Measurements from ENCODE around the gene GPR84.

- TF ChIP-seq CTCF (IDR thresholded peaks at IDR 0.05; ENCODE audit: low read depth, low read length, poor library complexity, severe bottlenecking), result no peak
- TF ChIP-seq EZH2phosphoT487 (IDR thresholded peaks at IDR 0.05; ENCODE audit: borderline replicate concordance, low read length), result no peak
Observed at GRCh38 chr12:54374562-54375258, 10.4 kb upstream of the GPR84 start.

All from DOHH2 (cell line).